ENCODE measurements around the gene RAB1B. TPM values are rescaled to one million over a fixed set of nuclear protein-coding genes. Genes with fewer than 3 reads are reported as not detected.

The RAB1B gene
- 98.6 and 111 TPM in 2 replicates for total RNA-seq (2014; rRNA removed; shearing (Covaris generic))

DNA sequence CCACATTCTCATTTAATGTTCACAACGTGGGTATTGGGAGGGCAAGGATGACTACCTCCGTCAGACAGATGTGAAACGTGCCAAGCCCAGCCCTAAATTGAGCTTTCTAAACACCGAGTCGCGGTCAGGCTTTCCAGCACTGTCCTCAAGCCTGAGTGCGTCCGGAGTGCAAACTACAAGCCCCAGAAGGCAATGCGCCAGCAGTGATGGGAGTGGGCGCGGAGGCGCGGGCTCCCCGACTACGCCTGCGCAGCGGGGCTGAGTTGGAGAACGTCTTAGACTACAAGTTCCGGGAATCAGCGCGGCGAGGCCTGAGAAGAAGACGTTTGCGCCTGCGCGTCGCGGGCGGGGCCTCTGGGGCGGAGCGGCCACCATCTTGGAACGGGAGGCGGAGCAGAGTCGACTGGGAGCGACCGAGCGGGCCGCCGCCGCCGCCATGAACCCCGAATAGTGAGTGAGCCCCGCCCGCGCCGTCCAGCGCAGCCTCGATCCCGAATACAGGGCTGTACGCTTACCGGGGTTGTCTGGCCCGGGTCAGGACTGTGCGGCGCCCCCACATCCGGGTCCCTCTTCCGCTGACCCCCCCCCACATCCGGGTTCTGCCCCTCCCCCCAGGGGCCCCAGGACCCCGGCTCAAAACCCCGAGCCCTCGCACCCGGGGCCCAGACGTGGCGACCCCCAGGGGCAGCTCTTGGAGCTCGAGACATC, at the start of gene RAB1B:
TSS of gene RAB1B (plus strand) at position 396 of the 708 bp plus-strand sequence. CDS start at position 437, 41 bp downstream.
- peak; percentile 99 for DNase-seq (ENCODE audit: low spot score)

- DNase-seq (ENCODE audit: low spot score), result no peak
Measured at GRCh38 chr11:66218846-66219620, 49.4 kb upstream of the RAB1B start.

DNA sequence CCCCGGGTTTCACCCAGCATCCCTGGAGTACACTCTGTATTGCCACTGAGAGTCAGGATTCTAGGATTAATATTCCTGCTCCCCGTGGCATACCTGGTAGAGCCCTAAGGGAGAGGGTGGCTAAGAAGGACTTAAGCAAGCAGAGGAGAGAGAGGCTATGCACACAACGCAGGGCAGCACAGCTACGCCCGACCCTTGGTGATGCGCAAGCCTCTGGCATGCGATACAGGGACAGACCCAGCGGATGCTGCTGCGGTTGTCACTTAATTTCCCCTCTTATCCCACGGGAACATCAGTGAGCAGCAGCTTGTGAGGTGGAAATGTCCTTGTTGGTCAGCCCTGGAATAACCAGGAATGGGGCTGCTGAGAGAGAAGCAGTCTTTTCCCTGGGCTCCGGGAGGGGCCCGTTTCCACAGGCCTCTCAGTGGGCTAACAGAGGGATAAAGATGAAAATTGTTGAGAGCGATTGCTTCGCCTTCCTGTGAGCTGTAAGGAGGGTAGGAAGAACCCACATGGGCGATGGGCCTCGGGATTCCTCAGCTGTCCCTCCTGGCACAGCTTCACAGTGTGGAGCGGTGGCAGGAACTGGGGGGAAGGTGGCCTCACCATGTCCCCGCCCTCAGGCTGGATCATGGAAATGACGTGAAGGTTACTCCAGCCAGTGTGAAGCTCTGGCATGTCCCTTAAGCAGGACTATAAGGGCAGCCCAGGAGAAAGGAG, 48.4 kb upstream of the RAB1B start:
- DNase-seq (ENCODE audit: low spot score), result no peak

DNA sequence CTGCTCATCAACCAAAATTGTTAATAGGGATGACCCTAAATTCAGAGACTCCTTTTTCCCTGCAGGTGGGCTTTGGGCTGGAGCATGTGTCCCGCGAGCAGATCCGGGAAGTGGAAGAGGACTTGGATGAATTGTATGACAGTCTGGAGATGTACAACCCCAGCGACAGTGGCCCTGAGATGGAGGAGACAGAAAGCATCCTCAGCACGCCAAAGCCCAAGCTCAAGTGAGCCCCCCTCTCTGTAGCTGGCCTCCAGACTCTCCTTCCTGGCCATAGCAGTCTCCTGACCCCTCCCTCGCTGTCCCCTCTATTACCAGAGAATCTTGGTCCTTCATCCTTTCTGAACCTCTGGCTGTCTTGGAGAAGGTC, 47.9 kb upstream of the RAB1B start:
- DNase-seq (ENCODE audit: low spot score), result no peak

DNA sequence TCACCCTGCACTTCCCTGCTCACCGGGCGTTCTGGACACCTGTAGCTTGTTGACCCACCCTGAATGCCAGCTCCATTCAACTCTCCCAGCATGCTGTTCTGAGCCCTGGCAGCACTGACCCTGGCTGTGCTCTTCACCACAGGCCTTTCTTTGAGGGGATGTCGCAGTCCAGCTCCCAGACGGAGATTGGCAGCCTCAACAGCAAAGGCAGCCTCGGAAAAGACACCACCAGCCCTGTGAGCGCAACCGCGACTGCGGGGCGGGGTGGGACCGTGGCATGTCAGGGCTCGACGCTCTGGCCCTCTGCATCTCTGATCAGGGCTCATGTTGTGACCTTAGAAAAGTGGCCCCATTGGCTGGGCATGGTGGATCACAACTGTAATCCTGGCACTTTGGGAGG, 47.4 kb upstream of the RAB1B start:
- DNase-seq (ENCODE audit: low spot score), result no peak

DNA sequence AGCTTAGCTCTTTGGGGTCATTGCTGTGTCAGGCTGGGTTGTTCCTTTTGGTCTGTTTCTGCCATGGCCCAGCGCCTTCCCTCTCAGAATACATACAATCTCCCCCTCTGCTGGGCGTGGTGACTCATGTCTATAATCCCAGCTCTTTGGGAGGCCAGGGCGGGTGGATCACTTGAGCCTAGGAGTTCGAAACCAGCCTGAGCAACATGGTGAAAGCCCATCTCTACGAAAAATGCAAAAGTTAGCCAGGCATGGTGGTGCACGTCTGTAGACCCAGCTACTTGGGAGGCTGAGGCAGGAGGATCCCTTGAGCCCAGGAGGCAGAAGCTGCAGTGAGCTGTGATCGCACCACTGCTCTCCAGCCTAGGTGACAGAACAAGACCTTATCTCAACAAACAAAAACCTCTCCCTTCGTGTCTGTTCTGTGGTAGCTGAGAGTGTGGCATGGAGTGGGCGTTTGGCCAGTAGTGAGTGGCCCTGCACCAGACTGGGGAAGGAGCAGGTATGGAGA, 46.7 kb upstream of the RAB1B start:
- DNase-seq (ENCODE audit: low spot score), result no peak

- DNase-seq (ENCODE audit: low spot score), result peak; percentile 88
Measured at GRCh38 chr11:66222358-66223149, 45.9 kb upstream of the RAB1B start.

DNA sequence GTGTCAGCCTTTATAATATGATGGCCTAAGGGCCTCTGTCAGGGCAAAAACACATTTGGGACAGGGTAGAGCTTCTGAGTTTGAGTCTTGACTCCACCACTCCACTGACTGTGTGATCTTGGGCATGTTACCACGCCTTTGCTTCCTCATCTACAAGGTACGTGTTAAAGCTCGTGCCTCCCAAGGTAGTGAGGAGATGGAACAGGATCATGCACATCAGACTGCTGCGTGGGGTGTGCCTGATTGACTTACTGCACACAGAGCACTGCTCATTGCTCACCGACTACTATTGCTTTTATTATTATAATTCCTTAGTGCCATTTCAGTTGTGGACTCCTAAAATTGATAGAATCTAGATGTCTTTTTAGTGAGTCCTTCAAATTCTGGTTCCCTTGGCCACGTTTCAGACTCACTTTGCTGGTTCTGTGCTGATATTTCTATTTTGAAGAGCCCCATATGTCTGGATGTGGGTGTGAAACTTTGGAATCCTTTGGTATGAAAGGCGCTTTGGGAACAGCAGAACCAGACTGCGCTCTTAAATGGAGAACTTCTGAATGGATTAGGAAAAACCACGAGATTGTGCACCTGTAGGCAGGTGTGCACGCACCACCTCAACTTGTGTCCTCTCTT, 44.1 kb upstream of the RAB1B start:
- no peak for DNase-seq (ENCODE audit: low spot score)

DNA sequence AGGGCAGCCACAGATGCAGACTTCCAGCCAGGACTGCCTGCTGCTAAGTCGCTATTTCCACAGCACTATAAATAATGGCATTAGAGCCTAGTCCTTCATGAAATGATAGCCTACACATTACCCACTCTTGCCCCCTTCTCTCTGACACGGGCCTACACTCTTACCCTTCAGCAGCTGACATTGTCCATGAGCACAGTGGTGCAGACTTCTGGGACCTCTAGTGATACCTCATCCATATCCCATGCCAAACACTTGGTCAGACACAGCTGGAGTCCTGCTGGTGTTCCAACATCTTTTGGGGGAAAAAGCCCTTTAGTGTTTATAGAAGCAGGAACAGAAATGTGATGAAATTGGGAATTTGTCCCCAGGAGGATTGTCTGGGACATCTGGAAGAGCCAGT, 43.4 kb upstream of the RAB1B start:
- no peak for DNase-seq (ENCODE audit: low spot score)

DNA sequence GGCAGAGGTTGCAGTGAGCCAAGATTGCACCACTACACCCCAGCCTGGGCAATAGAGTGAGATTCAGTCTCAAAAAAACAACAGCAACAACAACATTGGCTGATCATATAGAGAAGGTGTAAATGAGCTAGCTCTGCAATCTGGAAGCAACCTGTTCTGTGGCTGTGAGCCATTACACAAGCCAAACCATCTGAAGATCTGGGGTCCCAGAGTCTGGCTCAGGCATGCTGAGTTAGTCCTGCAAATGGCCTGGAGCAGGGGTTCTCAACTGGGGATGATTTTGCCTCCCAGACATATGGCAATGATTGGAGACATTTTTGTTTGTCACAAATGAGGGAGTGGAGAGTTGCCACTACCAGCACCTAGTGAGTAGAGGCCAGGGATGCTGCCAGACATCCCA, 42.3 kb upstream of the RAB1B start:
- DNase-seq (ENCODE audit: low spot score), result no peak

- no peak for DNase-seq (ENCODE audit: low spot score)
Measured at GRCh38 chr11:66227700-66228099, 40.7 kb upstream of the RAB1B start.

DNA sequence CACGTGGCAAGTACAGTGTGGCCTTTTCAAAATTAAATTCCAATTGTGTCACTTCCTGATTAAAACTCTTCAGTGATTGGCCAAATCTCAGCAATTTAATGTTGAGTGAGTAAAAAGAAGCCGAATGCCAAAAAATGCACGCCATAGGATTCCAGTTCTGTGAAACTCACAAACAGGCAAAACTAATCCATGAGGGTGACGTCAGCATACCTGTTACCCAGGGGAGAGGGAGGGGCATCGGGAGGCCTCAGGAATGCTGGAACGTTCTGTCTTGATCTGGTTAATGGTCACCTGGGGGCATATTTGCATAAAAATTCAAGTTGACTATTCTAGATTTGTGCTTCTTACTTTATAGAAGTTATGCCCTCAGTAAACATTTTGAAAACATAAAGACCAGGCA, 39.9 kb upstream of the RAB1B start:
- DNase-seq (ENCODE audit: low spot score), result no peak

DNA sequence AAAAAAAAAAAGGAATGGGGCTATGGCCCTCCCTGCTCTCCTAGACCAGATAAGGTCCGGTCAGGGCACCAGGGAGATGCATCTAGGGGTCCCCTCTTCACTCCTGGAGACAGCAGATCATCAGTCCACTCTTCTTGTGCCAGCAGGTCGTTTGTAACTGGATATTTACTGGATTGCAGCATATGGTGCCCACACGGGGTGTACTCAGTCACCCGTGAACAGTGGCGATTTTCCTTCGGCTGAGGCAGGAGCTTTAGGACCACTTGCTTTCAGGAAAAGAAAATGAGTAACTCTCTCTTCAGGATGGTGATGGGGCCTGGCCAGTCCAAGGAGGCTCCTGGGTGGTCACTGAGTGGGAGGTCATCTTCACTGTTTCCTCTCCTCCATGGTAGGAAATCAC, 38.3 kb upstream of the RAB1B start:
- no peak for DNase-seq (ENCODE audit: low spot score)

DNA sequence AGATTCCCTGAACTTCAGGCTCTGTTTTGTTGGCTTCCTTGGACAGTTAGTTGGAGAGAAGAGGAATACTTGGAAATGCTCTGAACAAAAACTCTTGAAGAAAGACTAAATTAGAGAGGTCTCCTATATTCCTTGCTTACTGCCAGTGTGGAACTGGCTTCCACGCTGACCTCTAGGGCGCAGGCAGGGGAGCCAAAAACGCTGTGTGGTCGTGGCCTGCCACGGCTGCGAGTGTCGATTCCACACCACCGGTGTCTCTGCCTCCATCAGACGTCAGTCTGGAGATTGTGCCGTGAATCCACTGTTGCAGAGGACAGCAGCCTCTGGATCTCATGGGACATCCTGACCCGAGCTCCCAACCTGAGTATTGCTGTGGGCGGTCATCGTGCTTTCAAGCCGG, 37.5 kb upstream of the RAB1B start:
- no peak for DNase-seq (ENCODE audit: low spot score)

DNA sequence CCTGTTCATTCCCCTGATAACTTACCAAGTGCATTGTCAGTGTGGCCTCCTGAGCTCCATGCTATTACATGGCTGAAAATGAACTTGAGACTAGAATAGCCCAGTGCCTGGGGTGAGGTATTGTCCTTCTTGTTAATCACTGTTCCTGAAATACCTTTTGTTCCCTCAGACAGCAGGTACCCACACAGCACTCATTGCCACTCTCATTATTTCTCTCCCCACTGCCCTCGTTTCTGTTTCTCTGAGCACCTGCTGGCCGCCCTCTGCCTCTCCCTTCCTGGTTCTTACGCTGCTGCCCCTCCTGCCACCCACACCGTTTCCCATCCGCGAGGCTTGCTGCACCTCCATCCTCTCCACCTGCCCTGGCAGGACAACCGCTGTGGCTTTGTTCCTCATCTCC, 36.9 kb upstream of the RAB1B start:
- no peak for DNase-seq (ENCODE audit: low spot score)

DNA sequence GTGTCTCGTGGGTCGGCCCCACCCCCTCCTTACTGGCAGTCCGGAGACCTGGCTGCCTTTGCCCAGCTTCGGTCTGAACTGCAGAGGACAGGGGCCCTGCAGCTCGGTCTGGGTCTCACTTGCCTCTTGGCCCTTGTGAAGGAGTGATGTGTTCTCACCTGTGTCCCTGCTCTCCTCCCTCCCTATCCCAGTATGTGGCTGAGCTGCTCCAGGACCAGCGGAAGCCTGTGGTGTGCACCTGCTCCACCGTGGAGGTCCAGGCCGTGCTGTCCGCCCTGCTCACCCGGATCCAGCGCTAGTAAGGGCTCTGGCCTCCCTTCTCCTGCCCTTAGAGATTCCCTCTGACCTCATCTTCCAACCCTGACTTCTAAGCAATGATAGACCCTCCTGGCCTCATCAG, 35.7 kb upstream of the RAB1B start:
- no peak for DNase-seq (ENCODE audit: low spot score)

DNA sequence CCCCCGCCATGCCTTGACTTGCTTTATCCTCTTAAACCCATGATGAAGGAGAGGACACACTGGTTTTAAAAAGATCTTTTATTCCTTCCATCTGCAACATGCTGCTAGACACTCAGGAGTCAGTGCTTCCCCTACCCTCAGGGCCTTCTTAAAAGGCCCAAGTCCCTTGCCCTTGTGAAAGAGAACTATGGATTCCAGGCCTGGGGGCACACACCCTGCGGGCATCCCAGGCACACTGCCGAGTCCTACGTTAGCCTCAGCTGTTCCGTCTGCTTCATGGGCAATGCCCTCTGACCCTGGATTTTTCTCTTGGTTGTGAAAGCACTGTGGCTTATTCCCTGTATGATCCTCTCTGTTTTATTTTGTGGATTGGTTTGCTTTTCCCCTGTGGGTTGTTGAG, 35.1 kb upstream of the RAB1B start:
- no peak for DNase-seq (ENCODE audit: low spot score)

GRCh38 chr11:66235141-66235540, 33.3 kb upstream of the RAB1B start:
- no peak for DNase-seq (ENCODE audit: low spot score)

DNA sequence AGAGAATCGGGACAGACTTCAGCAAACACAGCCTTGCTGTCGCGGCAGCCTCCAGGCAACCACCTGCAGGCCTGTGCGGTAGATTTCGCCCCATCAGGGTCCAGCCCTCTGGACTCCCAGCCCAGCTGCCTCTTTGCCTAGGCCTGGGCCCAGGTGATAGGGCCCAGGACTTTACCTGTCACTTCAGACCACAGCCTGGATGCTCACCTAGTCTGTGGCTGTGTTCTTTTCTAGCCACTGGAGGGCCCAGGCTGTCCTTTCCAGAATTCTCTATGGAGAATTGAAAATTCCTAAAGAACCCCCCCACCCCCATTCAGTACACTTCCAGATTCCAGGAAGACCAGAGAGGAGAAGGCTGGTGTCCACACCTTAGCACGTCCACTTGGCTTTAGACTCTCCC, 30.6 kb upstream of the RAB1B start:
- DNase-seq (ENCODE audit: low spot score), result no peak

GRCh38 chr11:66238786-66239413, 29.5 kb upstream of the RAB1B start:
- DNase-seq (ENCODE audit: low spot score), result no peak

DNA sequence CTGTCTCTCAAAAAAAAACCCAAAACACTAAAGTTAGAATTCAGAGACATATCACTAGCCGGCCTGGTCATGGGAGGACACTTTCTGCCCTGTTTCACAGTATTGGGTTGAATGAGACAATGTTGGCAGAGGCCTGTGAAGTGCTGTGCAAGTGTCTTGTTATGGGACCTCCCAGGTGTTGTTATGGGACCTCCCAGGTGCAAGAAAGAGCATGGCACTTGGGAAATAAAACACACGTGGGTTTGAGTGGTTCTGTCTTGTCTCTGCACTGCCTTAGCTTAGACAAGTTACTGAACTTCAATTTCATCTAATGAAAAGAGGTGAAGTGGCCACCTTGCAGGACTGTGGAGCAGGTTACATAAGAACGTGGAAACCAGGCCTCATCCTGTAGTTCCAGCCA, 28.9 kb upstream of the RAB1B start:
- no peak for DNase-seq (ENCODE audit: low spot score)

All from H4 (cell line).